ENCODE measurements around the gene LAMA4. TPM values are rescaled to one million over a fixed set of nuclear protein-coding genes. Genes with fewer than 3 reads are reported as not detected.

Gene LAMA4
- total RNA-seq, 1 experiment from 2014 or later = not detected

DNA sequence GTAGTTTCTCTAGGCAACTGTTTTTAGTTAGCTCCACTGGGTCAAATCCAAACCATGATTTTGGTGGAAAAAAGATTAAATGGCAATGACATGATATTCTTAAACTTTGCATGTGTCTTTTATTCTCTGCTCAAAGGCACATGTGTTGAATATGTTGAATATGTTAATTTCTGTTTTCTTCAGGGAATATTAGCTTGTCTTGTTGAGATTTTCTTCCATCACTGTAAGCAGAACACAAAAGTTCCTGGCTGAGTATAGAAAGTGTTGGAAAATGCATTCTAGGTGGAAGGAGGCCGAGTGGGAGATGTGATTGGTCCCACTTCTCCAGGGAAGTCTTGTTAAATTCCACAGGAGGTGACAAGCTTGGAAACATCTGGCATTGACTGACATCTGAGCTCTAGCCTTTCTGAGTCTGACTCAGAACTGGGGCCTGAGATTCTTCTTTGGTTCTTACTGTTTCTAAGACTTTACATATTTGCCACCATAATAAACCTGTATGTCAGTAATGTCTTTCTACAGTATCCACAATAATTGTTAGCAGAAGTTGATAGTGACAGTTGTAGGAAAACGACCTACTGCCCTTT lies 81.1 kb downstream of the LAMA4 start:
- intact Hi-C loops (cut with micrococcal nuclease; ENCODE audit: unreplicated experiment) = no loop called here
- H3K36me3 ChIP-seq (ENCODE audit: control insufficient read depth, insufficient read depth, low read length) = no peaks in the 10 kb centered on the region
- H3K36me3 Mint-ChIP-seq (ENCODE audit: insufficient read depth, unreplicated experiment) = no peaks in the 10 kb centered on the region
- H3K9me3 Mint-ChIP-seq (ENCODE audit: unreplicated experiment) = no peaks in the 10 kb centered on the region
- no peak overlapping the region for H3K4me3 Mint-ChIP-seq (ENCODE audit: unreplicated experiment)
- no peaks in the 10 kb centered on the region for H3K4me1 Mint-ChIP-seq (ENCODE audit: low read depth, unreplicated experiment)
- no peak overlapping the region for H3K27ac Mint-ChIP-seq (ENCODE audit: unreplicated experiment)
- no peak overlapping the region for H3K4me3 ChIP-seq (ENCODE audit: low read depth, low read length)
- ChIA-PET POLR2A (no interaction called here), CTCF (no interaction called here)
- no peak for TF ChIP-seq CTCF (IDR thresholded peaks at IDR 0.05; ENCODE audit: insufficient read depth in 1 of 2, low read depth in 1 of 2, low read length in 1 of 2, severe bottlenecking in 1 of 2, unreplicated experiment in 1 of 2)
- no peaks in the 10 kb centered on the region for H3K9me3 ChIP-seq
- H3K4me1 ChIP-seq = no peaks in the 10 kb centered on the region
- peaks cover 31% of the 10 kb centered on the region for H3K27me3 Mint-ChIP-seq (ENCODE audit: insufficient read depth, unreplicated experiment)
- DNase-seq = no peak
- H3K27me3 ChIP-seq (replicated peaks; ENCODE audit: control insufficient read depth, insufficient read depth, low read length) = peaks cover 1% of the 10 kb centered on the region; the same call in 1 of the 2 replicates
- BruUV-seq (replicated peaks) = no TSS peak

- Mint-ChIP-seq H3K36me3 (ENCODE audit: insufficient read depth, unreplicated experiment) (no peaks in the 10 kb centered on the region), H3K9me3 (ENCODE audit: unreplicated experiment) (no peaks in the 10 kb centered on the region), H3K27ac (ENCODE audit: unreplicated experiment) (no peak overlapping the region), H3K4me3 (ENCODE audit: unreplicated experiment) (no peak overlapping the region), H3K27me3 (ENCODE audit: insufficient read depth, unreplicated experiment) (peaks cover 31% of the 10 kb centered on the region), H3K4me1 (ENCODE audit: low read depth, unreplicated experiment) (no peaks in the 10 kb centered on the region)
- H3K4me1 ChIP-seq = no peaks in the 10 kb centered on the region
- no peaks in the 10 kb centered on the region for H3K36me3 ChIP-seq (ENCODE audit: control insufficient read depth, insufficient read depth, low read length)
- ChIA-PET CTCF (no interaction called here), POLR2A (no interaction called here)
- intact Hi-C loops (cut with micrococcal nuclease; ENCODE audit: unreplicated experiment) = no loop called here
- no TSS peak for BruUV-seq (replicated peaks)
- peaks cover 1% of the 10 kb centered on the region; the same call in 1 of the 2 replicates for H3K27me3 ChIP-seq (replicated peaks; ENCODE audit: control insufficient read depth, insufficient read depth, low read length)
- H3K9me3 ChIP-seq = no peaks in the 10 kb centered on the region
- TF ChIP-seq CTCF (IDR thresholded peaks at IDR 0.05; ENCODE audit: insufficient read depth in 1 of 2, low read depth in 1 of 2, low read length in 1 of 2, severe bottlenecking in 1 of 2, unreplicated experiment in 1 of 2) = no peak
- DNase-seq = no peak
- H3K4me3 ChIP-seq (ENCODE audit: low read depth, low read length) = no peak overlapping the region
Observed at GRCh38 chr6:112172540-112172939, 81.8 kb downstream of the LAMA4 start.

- H3K4me1 ChIP-seq = no peaks in the 10 kb centered on the region
- H3K9me3 Mint-ChIP-seq (ENCODE audit: unreplicated experiment) = no peaks in the 10 kb centered on the region
- H3K27me3 ChIP-seq (replicated peaks; ENCODE audit: control insufficient read depth, insufficient read depth, low read length) = no peaks in the 10 kb centered on the region
- BruUV-seq (replicated peaks) = no TSS peak
- H3K4me3 ChIP-seq (ENCODE audit: low read depth, low read length) = no peak overlapping the region
- no peaks in the 10 kb centered on the region for H3K36me3 ChIP-seq (ENCODE audit: control insufficient read depth, insufficient read depth, low read length)
- ChIA-PET CTCF (no interaction called here), POLR2A (no interaction called here)
- intact Hi-C loops (cut with micrococcal nuclease; ENCODE audit: unreplicated experiment) = no loop called here
- no peaks in the 10 kb centered on the region for H3K36me3 Mint-ChIP-seq (ENCODE audit: insufficient read depth, unreplicated experiment)
- TF ChIP-seq CTCF (IDR thresholded peaks at IDR 0.05; ENCODE audit: insufficient read depth in 1 of 2, low read depth in 1 of 2, low read length in 1 of 2, severe bottlenecking in 1 of 2, unreplicated experiment in 1 of 2) = no peak
- H3K27ac Mint-ChIP-seq (ENCODE audit: unreplicated experiment) = no peak overlapping the region
- H3K4me1 Mint-ChIP-seq (ENCODE audit: low read depth, unreplicated experiment) = no peaks in the 10 kb centered on the region
- DNase-seq = no peak
- H3K9me3 ChIP-seq = no peaks in the 10 kb centered on the region
- H3K27me3 Mint-ChIP-seq (ENCODE audit: insufficient read depth, unreplicated experiment) = peaks cover 23% of the 10 kb centered on the region
- H3K4me3 Mint-ChIP-seq (ENCODE audit: unreplicated experiment) = no peak overlapping the region
Observed at GRCh38 chr6:112169541-112169940, 84.8 kb downstream of the LAMA4 start.

Data from Caco-2 (cell line).